ENCODE data around the gene CDHR1. TPM values are rescaled to one million over a fixed set of nuclear protein-coding genes. Genes with fewer than 3 reads are reported as not detected.

Gene CDHR1
- total and polyA plus RNA-seq, 2 of the 8 experiments (the other 6 are each of a cell fraction or from before 2014, with no cell fraction given) = 3.9 to 10.5 TPM

DNA sequence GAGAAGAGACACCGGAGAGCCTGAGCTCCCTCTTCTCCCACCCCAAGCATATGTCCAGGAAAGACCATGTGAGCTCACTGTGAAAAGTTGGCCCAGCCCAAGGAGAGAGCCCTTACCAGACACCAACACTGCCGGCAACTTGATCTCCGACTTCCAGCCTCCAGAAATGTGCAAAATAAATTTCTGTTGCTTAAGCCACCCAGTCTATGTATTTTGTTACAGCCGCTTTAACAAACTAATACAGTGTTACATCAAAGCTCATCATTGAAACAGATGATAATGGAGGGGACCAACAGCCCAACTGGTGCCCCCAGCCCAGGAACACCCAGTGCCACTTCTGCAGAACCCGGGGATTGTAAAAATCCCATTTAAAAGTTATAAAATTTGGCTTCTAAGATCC lies 69.4 kb downstream of the CDHR1 start:
- Histone ChIP-seq H2BK120ac (replicated peaks; ENCODE audit: low read depth, low read length) (no peak overlapping the region), H2AFZ (ENCODE audit: low read length) (no peak overlapping the region), H3K9me3 (ENCODE audit: insufficient read depth in 2 of 2, low read depth in 1 of 2, low read length in 1 of 2) (no peaks in the 10 kb centered on the region), H3K18ac (ENCODE audit: extremely low read depth, low read length) (no peak overlapping the region), H4K20me1 (replicated peaks in 1 of 2; ENCODE audit: control insufficient read depth in 1 of 2, insufficient read depth in 2 of 2, low read length in 2 of 2) (no peaks in the 10 kb centered on the region), H3K56ac (replicated peaks; ENCODE audit: insufficient read length, low read depth, low read length) (no peak overlapping the region), H3K79me2 (ENCODE audit: control insufficient read depth in 1 of 2, insufficient read depth in 2 of 2, low read length in 2 of 2) (no peaks in the 10 kb centered on the region), H2AK5ac (ENCODE audit: low read depth, low read length) (no peak overlapping the region), H2BK15ac (ENCODE audit: low read length) (no peak overlapping the region), H3K14ac (ENCODE audit: insufficient read length) (no peak overlapping the region), H3K27ac (ENCODE audit: low read depth, low read length) (no peak overlapping the region), H3K4me3 (ENCODE audit: extremely low read depth in 1 of 4, insufficient read depth in 2 of 4, low read depth in 3 of 4, low read length in 4 of 4) (no peak overlapping the region), H4K91ac (replicated peaks; ENCODE audit: insufficient read length, low read length) (no peak overlapping the region), H3K4me2 (ENCODE audit: insufficient read depth in 1 of 2, low read depth in 2 of 2, low read length in 2 of 2) (no peak overlapping the region), H3K36me3 (ENCODE audit: control insufficient read depth in 2 of 4, insufficient read depth in 4 of 4, low read length in 3 of 4) (no peaks in the 10 kb centered on the region), H3K9ac (replicated peaks in 1 of 4; ENCODE audit: extremely low read depth in 1 of 4, low read depth in 3 of 4, low read length in 3 of 4) (no peak overlapping the region), H3K4me1 (replicated peaks in 1 of 4; ENCODE audit: control insufficient read depth in 3 of 4, insufficient read depth in 4 of 4, low read length in 3 of 4) (no peaks in the 10 kb centered on the region), H3K27me3 (replicated peaks in 1 of 4; ENCODE audit: control insufficient read depth in 3 of 4, extremely low read depth in 1 of 4, insufficient read depth in 3 of 4, low read length in 3 of 4) (no peaks in the 10 kb centered on the region), H4K5ac (ENCODE audit: insufficient read length, low read depth, low read length) (no peak overlapping the region), H2BK5ac (ENCODE audit: low read depth, low read length) (no peak overlapping the region), H2BK20ac (ENCODE audit: low read length) (no peak overlapping the region), H3K23me2 (ENCODE audit: low read depth, low read length) (no peaks in the 10 kb centered on the region), H3K79me1 (ENCODE audit: low read depth, low read length) (no peaks in the 10 kb centered on the region), H3K23ac (ENCODE audit: insufficient read length) (no peak overlapping the region), H4K8ac (ENCODE audit: extremely low read depth, insufficient read depth, low read length) (no peak overlapping the region), H2BK12ac (ENCODE audit: low read depth, low read length) (no peak overlapping the region), H3K4ac (replicated peaks; ENCODE audit: insufficient read length, low read depth, low read length) (no peak overlapping the region)
- 83% methylated on average over 5 of the region's 5 CpGs; no CpG with 5 or more reads in 1 of the 2 experiments for WGBS, 2 experiments (ENCODE audit: extremely low coverage in 1 of 2, insufficient coverage in 1 of 2, insufficient read length in 1 of 2, insufficient replicate concordance in 2 of 2, low coverage in 1 of 2, low lambda C conversion rate in 2 of 2, missing lambda C conversion rate in 1 of 2)
- TF ChIP-seq RAD21 (IDR thresholded peaks at IDR 0.05 in 1 of 2, conservative IDR thresholded peaks at IDR 0.05 in 1 of 2; ENCODE audit: low read depth in 2 of 2, low read length in 2 of 2) = no peak
- no peak for TF ChIP-seq RFX5 (IDR thresholded peaks at IDR 0.05; ENCODE audit: borderline replicate concordance, low read depth, low read length)
- TF ChIP-seq CHD2 (IDR thresholded peaks at IDR 0.05; ENCODE audit: low read length) = no peak
- no peak for TF ChIP-seq CHD1 (IDR thresholded peaks at IDR 0.05; ENCODE audit: low read depth, low read length)
- TF ChIP-seq, protein P1, sequence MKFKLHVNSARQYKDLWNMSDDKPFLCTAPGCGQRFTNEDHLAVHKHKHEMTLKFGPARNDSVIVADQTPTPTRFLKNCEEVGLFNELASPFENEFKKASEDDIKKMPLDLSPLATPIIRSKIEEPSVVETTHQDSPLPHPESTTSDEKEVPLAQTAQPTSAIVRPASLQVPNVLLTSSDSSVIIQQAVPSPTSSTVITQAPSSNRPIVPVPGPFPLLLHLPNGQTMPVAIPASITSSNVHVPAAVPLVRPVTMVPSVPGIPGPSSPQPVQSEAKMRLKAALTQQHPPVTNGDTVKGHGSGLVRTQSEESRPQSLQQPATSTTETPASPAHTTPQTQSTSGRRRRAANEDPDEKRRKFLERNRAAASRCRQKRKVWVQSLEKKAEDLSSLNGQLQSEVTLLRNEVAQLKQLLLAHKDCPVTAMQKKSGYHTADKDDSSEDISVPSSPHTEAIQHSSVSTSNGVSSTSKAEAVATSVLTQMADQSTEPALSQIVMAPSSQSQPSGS (IDR thresholded peaks at IDR 0.05; ENCODE audit: low read length) = no peak
- no peak for TF ChIP-seq RXRA (IDR thresholded peaks at IDR 0.05; ENCODE audit: insufficient read depth, low read depth, low read length)
- no peak for TF ChIP-seq YY1 (IDR thresholded peaks at IDR 0.05; ENCODE audit: low read depth, low read length)
- TF ChIP-seq POLR2AphosphoS5 (IDR thresholded peaks at IDR 0.05; ENCODE audit: low read depth, low read length) = no peak
- no peak for TF ChIP-seq TEAD4 (IDR thresholded peaks at IDR 0.05; ENCODE audit: low read depth, low read length)
- TF ChIP-seq SP2 (IDR thresholded peaks at IDR 0.05; ENCODE audit: low read length) = no peak
- TF ChIP-seq PHF8 (conservative IDR thresholded peaks at IDR 0.05; ENCODE audit: low read depth, low read length) = no peak
- TF ChIP-seq NRF1 (IDR thresholded peaks at IDR 0.05; ENCODE audit: low read depth, low read length) = no peak
- DNase-seq (ENCODE audit: low read depth in 1 of 2, low spot score in 2 of 2) = no peak
- FAIRE-seq = no peak
- ChIA-PET POLR2A (ENCODE audit: partially characterized antibody) (no interaction called here), CTCF (ENCODE audit: partially characterized antibody) (interaction anchor here (0.6 to 15.5 kb wide), 32 partner anchors 9 to 419 kb away, joined by 3 to 558 read pairs (median 4); partner anchors contain the start of gene CCSER2)

Data from H1 (cell line).